Neural cell (in vitro differentiated cells): ENCODE measurements around the gene SRRM5. TPM values are rescaled to one million over a fixed set of nuclear protein-coding genes. Genes with fewer than 3 reads are reported as not detected.

Experiments
- H2AFZ ChIP-seq: fragments of 200-600, 300-800 bp; sonication (generic), shearing (Covaris generic); 2 replicates; pipeline ENCODE4 v1.6.0; 2014; ENCODE audit warnings: low read depth, mild to moderate bottlenecking, antibody characterized with exemption, low read length, moderate library complexity
- H3F3A ChIP-seq: fragments of 200-600 bp; shearing (Covaris generic); 2 replicates; pipeline ENCODE4 v1.6.1; 2016; ENCODE audit warnings: mild to moderate bottlenecking, moderate library complexity, mixed read lengths, antibody characterized with exemption, low read length; ENCODE audit not compliant: insufficient read depth, poor library complexity, severe bottlenecking
- H3K27ac ChIP-seq: fragments of 200-600, 300-800 bp; sonication (generic), shearing (Covaris generic); 2 replicates; pipeline ENCODE4 v1.5.1; 2014; ENCODE audit warnings: mild to moderate bottlenecking, low read length, moderate library complexity
- H3K27me3 ChIP-seq: fragments of 300-800, 200-600 bp; sonication (generic), shearing (Covaris generic); 2 replicates; pipeline ENCODE4 v1.6.0; 2014; ENCODE audit warnings: mild to moderate bottlenecking, low read depth, low read length, moderate library complexity; ENCODE audit not compliant: insufficient read depth
- H3K36me3 ChIP-seq: fragments of 300-800, 200-600 bp; sonication (generic), shearing (Covaris generic); 2 replicates; pipeline ENCODE4 v1.5.1; 2014; ENCODE audit warnings: mild to moderate bottlenecking, antibody characterized with exemption, low read length, moderate library complexity; ENCODE audit not compliant: insufficient read depth
- H3K4me2 ChIP-seq: fragments of 300-800, 200-600 bp; sonication (generic), shearing (Covaris generic); 2 replicates; pipeline ENCODE4 v1.6.0; 2014; ENCODE audit warnings: mild to moderate bottlenecking, low read length
- H3K4me3 ChIP-seq: fragments of 300-800, 200-600 bp; sonication (generic), shearing (Covaris generic); 2 replicates; pipeline ENCODE4 v1.5.1; 2014; ENCODE audit warnings: mild to moderate bottlenecking, low read length, moderate library complexity
- H3K79me2 ChIP-seq: fragments of 200-600 bp; shearing (Covaris generic); replicated peaks from 2 replicates; pipeline ENCODE4 v1.6.0; 2014; ENCODE audit warnings: mild to moderate bottlenecking, low read length, moderate library complexity; ENCODE audit not compliant: insufficient read depth
- H3K9ac ChIP-seq: fragments of 300-800, 200-600 bp; sonication (generic), shearing (Covaris generic); 2 replicates; pipeline ENCODE4 v1.6.1; 2016; ENCODE audit warnings: mild to moderate bottlenecking, low read length, mixed read lengths
- H3K9me2 ChIP-seq: fragments of 200-600 bp; shearing (Covaris generic); 2 replicates; pipeline ENCODE4 v1.6.1; 2016; ENCODE audit warnings: mild to moderate bottlenecking, low read length, mixed read lengths; ENCODE audit not compliant: insufficient read depth
- H3K9me3 ChIP-seq: fragments of 200-600, 300-800 bp; sonication (generic), shearing (Covaris generic); 2 replicates; pipeline ENCODE4 v1.6.1; 2016; ENCODE audit warnings: mild to moderate bottlenecking, mixed run types, low read length, moderate library complexity, mixed read lengths
- H4K20me1 ChIP-seq: fragments of 200-600 bp; shearing (Covaris generic); 2 replicates; pipeline ENCODE4 v1.6.1; 2016; ENCODE audit warnings: mild to moderate bottlenecking, mixed run types; ENCODE audit not compliant: insufficient read depth
- EP300 ChIP-seq: fragments of 450-650 bp; conservative IDR thresholded peaks from 2 replicates; pipeline ENCODE4 v1.6.1; 2014; ENCODE audit warnings: antibody characterized with exemption, mild to moderate bottlenecking, moderate library complexity; ENCODE audit not compliant: poor library complexity, severe bottlenecking
- EZH2 ChIP-seq: fragments of 200-600, 300-800 bp; shearing (Covaris generic), sonication (generic); IDR thresholded peaks from 2 replicates; pipeline ENCODE4 v1.6.1; 2014; ENCODE audit warnings: antibody characterized with exemption, low read length, borderline replicate concordance, mild to moderate bottlenecking; ENCODE audit not compliant: insufficient read depth, poor library complexity, severe bottlenecking
- MXI1 ChIP-seq: fragments of 450-650 bp; conservative IDR thresholded peaks from 2 replicates; pipeline ENCODE4 v1.6.1; 2014; ENCODE audit warnings: antibody characterized with exemption, mild to moderate bottlenecking; ENCODE audit not compliant: poor library complexity, severe bottlenecking
- POLR2AphosphoS5 ChIP-seq: IDR thresholded peaks from 2 replicates; pipeline ENCODE4 v1.6.1; 2012
- RAD21 ChIP-seq: fragments of 450-650 bp; conservative IDR thresholded peaks from 2 replicates; pipeline ENCODE4 v1.6.1; 2014; ENCODE audit warnings: antibody characterized with exemption, mild to moderate bottlenecking, moderate library complexity
- SMC3 ChIP-seq: fragments of 450-650 bp; conservative IDR thresholded peaks from 2 replicates; pipeline ENCODE4 v1.6.1; 2014; ENCODE audit warnings: antibody characterized with exemption, mild to moderate bottlenecking, moderate library complexity; ENCODE audit not compliant: poor library complexity
- TAF1 ChIP-seq: IDR thresholded peaks from 2 replicates; pipeline ENCODE4 v1.6.1; 2012; ENCODE audit warnings: low read depth
- polyA plus RNA-seq: library from polyadenylated mRNA; depleted of rRNA; stranded (reverse); fragments of >200 nt; gene quantifications from 2 replicates; pipeline ENCODE4 v1.2.3, GENCODE V29; 2014
- TF ChIP-seq, protein P1 (sequence below): fragments of 450-650 bp; IDR thresholded peaks from 2 replicates; pipeline ENCODE4 v1.5.1; 2014; ENCODE audit warnings: antibody characterized with exemption, mild to moderate bottlenecking, moderate library complexity; ENCODE audit not compliant: poor library complexity, severe bottlenecking
- TF ChIP-seq, protein P2 (sequence below): IDR thresholded peaks from 2 replicates; pipeline ENCODE4 v1.6.1; 2012; ENCODE audit warnings: borderline replicate concordance

The SRRM5 gene
- polyA plus RNA-seq, 1 donor from 2014 or later = not detected

DNA sequence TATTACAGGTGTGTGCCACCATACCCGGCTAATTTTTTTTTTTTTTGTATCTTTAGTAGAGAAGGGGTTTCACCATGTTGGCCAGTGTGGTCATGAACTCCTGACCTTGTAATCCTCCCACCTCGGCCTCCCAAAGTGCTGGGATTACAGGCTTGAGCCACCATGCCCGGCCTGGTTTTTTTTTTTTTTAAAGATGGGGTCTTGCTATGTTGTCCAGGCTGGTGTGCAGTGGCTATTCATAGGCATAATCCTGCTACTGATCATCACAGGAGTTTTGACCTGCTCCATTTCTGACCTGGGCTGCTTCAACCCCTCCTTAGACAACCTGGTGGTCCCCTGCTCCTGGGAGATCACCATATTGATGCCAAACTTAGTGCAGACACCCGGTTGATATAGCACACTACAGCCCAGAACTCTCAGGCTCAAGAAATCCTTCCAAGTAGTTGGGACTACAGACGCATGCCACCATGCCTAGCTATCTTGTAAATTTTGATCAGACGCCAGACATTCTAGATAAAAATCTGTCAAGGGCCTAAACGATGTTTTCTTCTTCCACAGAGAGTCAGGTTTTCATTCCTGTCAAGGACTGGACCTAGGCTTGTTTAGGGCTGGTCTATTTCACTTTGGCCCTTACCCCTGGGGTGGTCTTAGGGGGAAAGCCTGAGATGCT lies 48.5 kb downstream of the SRRM5 start:
- Histone ChIP-seq H3K9ac (no peak overlapping the region), H3K9me2 (no peaks in the 10 kb centered on the region), H4K20me1 (no peaks in the 10 kb centered on the region), H3K27me3 (no peaks in the 10 kb centered on the region), H3K36me3 (no peaks in the 10 kb centered on the region), H3K79me2 (no peaks in the 10 kb centered on the region), H3K4me2 (no peak overlapping the region), H3K4me3 (no peak overlapping the region), H2AFZ (no peak overlapping the region), H3K9me3 (no peaks in the 10 kb centered on the region), H3F3A (no peaks in the 10 kb centered on the region), H3K27ac (no peak overlapping the region)
- TF ChIP-seq TAF1 (no peak), EZH2 (no peak), POLR2AphosphoS5 (no peak), SMC3 (no peak), MXI1 (no peak), EP300 (no peak)
- TF ChIP-seq, protein P1, sequence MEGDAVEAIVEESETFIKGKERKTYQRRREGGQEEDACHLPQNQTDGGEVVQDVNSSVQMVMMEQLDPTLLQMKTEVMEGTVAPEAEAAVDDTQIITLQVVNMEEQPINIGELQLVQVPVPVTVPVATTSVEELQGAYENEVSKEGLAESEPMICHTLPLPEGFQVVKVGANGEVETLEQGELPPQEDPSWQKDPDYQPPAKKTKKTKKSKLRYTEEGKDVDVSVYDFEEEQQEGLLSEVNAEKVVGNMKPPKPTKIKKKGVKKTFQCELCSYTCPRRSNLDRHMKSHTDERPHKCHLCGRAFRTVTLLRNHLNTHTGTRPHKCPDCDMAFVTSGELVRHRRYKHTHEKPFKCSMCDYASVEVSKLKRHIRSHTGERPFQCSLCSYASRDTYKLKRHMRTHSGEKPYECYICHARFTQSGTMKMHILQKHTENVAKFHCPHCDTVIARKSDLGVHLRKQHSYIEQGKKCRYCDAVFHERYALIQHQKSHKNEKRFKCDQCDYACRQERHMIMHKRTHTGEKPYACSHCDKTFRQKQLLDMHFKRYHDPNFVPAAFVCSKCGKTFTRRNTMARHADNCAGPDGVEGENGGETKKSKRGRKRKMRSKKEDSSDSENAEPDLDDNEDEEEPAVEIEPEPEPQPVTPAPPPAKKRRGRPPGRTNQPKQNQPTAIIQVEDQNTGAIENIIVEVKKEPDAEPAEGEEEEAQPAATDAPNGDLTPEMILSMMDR = no peak

DNA sequence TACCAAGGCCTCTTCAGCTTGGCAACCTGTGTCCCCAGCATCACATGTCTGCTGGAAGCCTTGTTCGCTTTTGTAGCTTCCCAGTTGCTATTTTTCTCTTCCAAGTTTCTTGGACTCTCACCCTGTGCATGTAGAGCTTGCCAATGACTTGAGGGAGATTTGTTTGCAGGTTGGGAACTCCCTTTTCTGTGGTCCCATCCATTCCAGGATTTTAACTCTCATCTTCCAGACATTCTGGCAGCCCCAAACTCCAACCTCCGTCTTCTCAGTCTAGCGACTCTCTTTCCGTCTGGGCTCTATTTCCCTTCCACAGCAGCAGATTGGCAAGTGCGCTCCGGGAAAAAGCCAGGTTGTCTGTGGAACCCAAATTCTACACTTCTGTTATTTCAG lies 49.1 kb downstream of the SRRM5 start:
- H2AFZ ChIP-seq = no peak overlapping the region
- H3F3A ChIP-seq = no peaks in the 10 kb centered on the region
- no peaks in the 10 kb centered on the region for H3K36me3 ChIP-seq
- H3K9me2 ChIP-seq = no peaks in the 10 kb centered on the region
- H3K4me2 ChIP-seq = no peak overlapping the region
- H4K20me1 ChIP-seq = no peaks in the 10 kb centered on the region
- H3K9me3 ChIP-seq = no peaks in the 10 kb centered on the region
- no peak overlapping the region for H3K27ac ChIP-seq
- H3K9ac ChIP-seq = no peak overlapping the region
- no peak overlapping the region for H3K4me3 ChIP-seq
- H3K27me3 ChIP-seq = no peaks in the 10 kb centered on the region
- no peaks in the 10 kb centered on the region for H3K79me2 ChIP-seq
- TF ChIP-seq SMC3 (no peak), TAF1 (no peak), POLR2AphosphoS5 (no peak), MXI1 (no peak), RAD21 (no peak), EZH2 (no peak), EP300 (no peak)
- TF ChIP-seq, protein P1 = no peak
- TF ChIP-seq, protein P2, sequence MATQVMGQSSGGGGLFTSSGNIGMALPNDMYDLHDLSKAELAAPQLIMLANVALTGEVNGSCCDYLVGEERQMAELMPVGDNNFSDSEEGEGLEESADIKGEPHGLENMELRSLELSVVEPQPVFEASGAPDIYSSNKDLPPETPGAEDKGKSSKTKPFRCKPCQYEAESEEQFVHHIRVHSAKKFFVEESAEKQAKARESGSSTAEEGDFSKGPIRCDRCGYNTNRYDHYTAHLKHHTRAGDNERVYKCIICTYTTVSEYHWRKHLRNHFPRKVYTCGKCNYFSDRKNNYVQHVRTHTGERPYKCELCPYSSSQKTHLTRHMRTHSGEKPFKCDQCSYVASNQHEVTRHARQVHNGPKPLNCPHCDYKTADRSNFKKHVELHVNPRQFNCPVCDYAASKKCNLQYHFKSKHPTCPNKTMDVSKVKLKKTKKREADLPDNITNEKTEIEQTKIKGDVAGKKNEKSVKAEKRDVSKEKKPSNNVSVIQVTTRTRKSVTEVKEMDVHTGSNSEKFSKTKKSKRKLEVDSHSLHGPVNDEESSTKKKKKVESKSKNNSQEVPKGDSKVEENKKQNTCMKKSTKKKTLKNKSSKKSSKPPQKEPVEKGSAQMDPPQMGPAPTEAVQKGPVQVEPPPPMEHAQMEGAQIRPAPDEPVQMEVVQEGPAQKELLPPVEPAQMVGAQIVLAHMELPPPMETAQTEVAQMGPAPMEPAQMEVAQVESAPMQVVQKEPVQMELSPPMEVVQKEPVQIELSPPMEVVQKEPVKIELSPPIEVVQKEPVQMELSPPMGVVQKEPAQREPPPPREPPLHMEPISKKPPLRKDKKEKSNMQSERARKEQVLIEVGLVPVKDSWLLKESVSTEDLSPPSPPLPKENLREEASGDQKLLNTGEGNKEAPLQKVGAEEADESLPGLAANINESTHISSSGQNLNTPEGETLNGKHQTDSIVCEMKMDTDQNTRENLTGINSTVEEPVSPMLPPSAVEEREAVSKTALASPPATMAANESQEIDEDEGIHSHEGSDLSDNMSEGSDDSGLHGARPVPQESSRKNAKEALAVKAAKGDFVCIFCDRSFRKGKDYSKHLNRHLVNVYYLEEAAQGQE = no peak
